HepG2 (cell line): ENCODE data around the gene TVP23A. TPM values are rescaled to one million over a fixed set of nuclear protein-coding genes. Genes with fewer than 3 reads are reported as not detected.

Experiments
- ATAC-seq: fragments of 200-7000 bp; cut with Tn5 transposase; 3 replicates; pipeline ENCODE4 v1.9.1; 2020; ENCODE audit warnings: mild to moderate bottlenecking, moderate library complexity
- BruUV-seq: library from RNA; stranded (reverse); fragments of 400-500 nt; replicated peaks from 2 replicates; lab custom pipeline; 2021; lab: Mats Ljungman, UMichigan
- CTCF ChIA-PET: fragments of 300-600 bp; formaldehyde crosslinking; extraction: SDS; loops from one replicate; lab custom pipeline; 2021; ENCODE audit warnings: low total read pairs, inconsistent platforms, low intra/inter-chr PET ratio; lab: Yijun Ruan, JAX
- POLR2A ChIA-PET: fragments of 350-600 bp; sonication (Branson Sonifier 250); formaldehyde crosslinking; loops from one replicate; lab custom pipeline; 2020; ENCODE audit warnings: antibody characterized with exemption, inconsistent platforms; lab: Yijun Ruan, JAX
- DNase-seq: peaks from one replicate; pipeline ENCODE4 v3.0.0-alpha.2; 2015; ENCODE audit warnings: low spot score
- FAIRE-seq: peaks from 3 replicates; lab custom pipeline; 2011; peaks lifted over from hg19 to GRCh38; lab: Jason Lieb, UNC
- H2AFZ ChIP-seq: one replicate; pipeline ENCODE4 v1.6.1; 2011; ENCODE audit warnings: low read length, inconsistent platforms
- H3K27ac ChIP-seq: fragments of 300-600 bp; 3 replicates; pipeline ENCODE4 v1.8.0; 2011; ENCODE audit warnings: mixed run types, mild to moderate bottlenecking, mixed read lengths, low read length, inconsistent platforms; ENCODE audit not compliant: insufficient read depth; ENCODE audit errors: extremely low read length
- H3K27me3 ChIP-seq, 2 experiments: fragments of 200-600 bp in 1 of 2; 2 replicates in 1 of 2; 3 replicates in 1 of 2; pipeline versions ENCODE4 v1.6.0 to v1.8.0; 2011; ENCODE audit warnings: low read length in 2 of 2, mild to moderate bottlenecking in 2 of 2, moderate library complexity in 2 of 2, inconsistent platforms in 1 of 2; ENCODE audit not compliant: insufficient read depth in 2 of 2, control insufficient read depth in 1 of 2
- H3K36me3 ChIP-seq, 2 experiments: fragments of 200-600 bp in 1 of 2; replicated peaks in 1 of 2; 2 replicates in 1 of 2; 3 replicates in 1 of 2; pipeline versions ENCODE4 v1.5.1 to v1.8.0; 2011; ENCODE audit warnings: low read length in 2 of 2, inconsistent platforms in 1 of 2; ENCODE audit not compliant: insufficient read depth in 2 of 2, control insufficient read depth in 1 of 2
- H3K4me1 ChIP-seq: 2 replicates; pipeline ENCODE4 v1.5.1; 2012; ENCODE audit warnings: low read length, inconsistent platforms; ENCODE audit not compliant: insufficient read depth
- H3K4me2 ChIP-seq: 2 replicates; pipeline ENCODE4 v1.6.0; 2011; ENCODE audit warnings: low read depth, low read length, inconsistent platforms
- H3K4me3 ChIP-seq, 3 experiments: fragments of 200-600 bp in 1 of 3; sonication (generic), shearing (Covaris generic) in 1 of 3; replicated peaks in 1 of 3; 2 replicates each; pipeline ENCODE4 v1.5.1; 2011 to 2016; ENCODE audit warnings: low read length in 3 of 3, inconsistent platforms in 2 of 3, low read depth in 2 of 3, mild to moderate bottlenecking in 2 of 3, control low read depth in 1 of 3, mixed read lengths in 1 of 3; ENCODE audit not compliant: insufficient read depth in 1 of 3
- H3K79me2 ChIP-seq: one replicate; pipeline ENCODE4 v1.6.1; 2011; ENCODE audit warnings: low read length, inconsistent platforms; ENCODE audit not compliant: insufficient read depth
- H3K9ac ChIP-seq: 2 replicates; pipeline ENCODE4 v1.6.0; 2011; ENCODE audit warnings: mild to moderate bottlenecking, low read depth, low read length, inconsistent platforms; ENCODE audit not compliant: insufficient read depth
- H3K9me3 ChIP-seq: 2 replicates; pipeline ENCODE4 v1.5.1; 2012; ENCODE audit warnings: mild to moderate bottlenecking, low read length
- H4K20me1 ChIP-seq: 2 replicates; pipeline ENCODE4 v1.6.0; 2011; ENCODE audit warnings: inconsistent platforms, mild to moderate bottlenecking, low read length, moderate library complexity; ENCODE audit not compliant: insufficient read depth
- CREB3 ChIP-seq: sonication (generic); formaldehyde crosslinking; IDR thresholded peaks from 2 replicates; pipeline ENCODE4 v1.5.0; 2020; ENCODE audit warnings: missing genetic modification reagents
- ERF ChIP-seq: IDR thresholded peaks from 2 replicates; pipeline ENCODE4 v1.6.1; 2018; ENCODE audit warnings: missing biosample characterization, missing genetic modification reagents
- NFE2L2 ChIP-seq: fragments of 150-350 bp; IDR thresholded peaks from 2 replicates; pipeline ENCODE4 v1.6.1; 2014; ENCODE audit warnings: low read length
- NFKB2 ChIP-seq: sonication (generic); formaldehyde crosslinking; IDR thresholded peaks from 2 replicates; pipeline ENCODE4 v1.4.0; 2020; ENCODE audit warnings: missing genetic modification reagents, borderline replicate concordance
- POLR2AphosphoS2 ChIP-seq: IDR thresholded peaks from 2 replicates; pipeline ENCODE4 v1.6.1; 2011; ENCODE audit warnings: low read depth, low read length, improper control_type of control experiment
- RARA ChIP-seq: IDR thresholded peaks from 2 replicates; pipeline ENCODE4 v1.6.1; 2016; ENCODE audit warnings: missing genetic modification reagents, missing compliant biosample characterization
- RBM22 ChIP-seq: fragments of 200-400 bp; formaldehyde crosslinking; optimal IDR thresholded peaks from 2 replicates; pipeline ENCODE3; 2017; ENCODE audit warnings: mild to moderate bottlenecking, low read length, moderate library complexity
- ZBTB2 ChIP-seq: sonication (generic); formaldehyde crosslinking; IDR thresholded peaks from 2 replicates; pipeline ENCODE4 v1.8.0; 2022; ENCODE audit warnings: low read depth, missing genetic modification reagents
- ZNF432 ChIP-seq: sonication (generic); formaldehyde crosslinking; IDR thresholded peaks from 2 replicates; pipeline ENCODE4 v1.5.0; 2020; ENCODE audit warnings: missing genetic modification reagents, mild to moderate bottlenecking, borderline replicate concordance
- ZNF672 ChIP-seq: sonication (generic); formaldehyde crosslinking; IDR thresholded peaks from 2 replicates; pipeline ENCODE4 v1.8.1; 2022; ENCODE audit warnings: missing genetic modification reagents
- WGBS: methylation state at CpG from one replicate; pipeline ENCODE4 v1.1.6; 2017; ENCODE audit warnings: low lambda C conversion rate; 5-methylcytosine and 5-hydroxymethylcytosine counted together
- in situ Hi-C: cut with HindIII; loops from 2 replicates; pipeline ENCODE4 v1.10.0; 2017; ENCODE audit warnings: low pct_unique_long_range_greater_than_20kb; ENCODE audit not compliant: extremely low pct_ligation_motif_present
- intact Hi-C: fragments of 100-400 bp; cut with micrococcal nuclease; formaldehyde crosslinking; loops from one replicate; pipeline ENCODE4 v1.10.0; 2022; ENCODE audit not compliant: unreplicated experiment
- polyA plus RNA-seq, 8 experiments: library from polyadenylated mRNA; depleted of rRNA in 3 of 8; stranded (reverse) in 7 of 8; unstranded in 1 of 8; fragments of >200 nt; fragmentation: Illumina TruSeq in 4 of 8; extraction: Trizol in 4 of 8; gene quantifications; 2 replicates each; pipeline versions ENCODE4 v1.2.1 to v1.2.3, GENCODE V29; 2011 to 2016; ENCODE audit warnings: low read depth in 4 of 8, missing spikeins in 1 of 8, mixed read lengths in 1 of 8; ENCODE audit not compliant: insufficient read depth in 1 of 8
- total RNA-seq, 5 experiments: library from RNA; depleted of rRNA; stranded (reverse); fragments of >200 nt; fragmentation: Illumina TruSeq; extraction: Trizol; gene quantifications; 2 replicates each; pipeline ENCODE4 v1.2.3, GENCODE V29; 2016; ENCODE audit warnings: low read depth in 1 of 5

TVP23A gene
- total and polyA plus RNA-seq, 2 of the 13 experiments (the other 11 are each of a cell fraction or from before 2014, with no cell fraction given): not detected

- no peak for FAIRE-seq
- Histone ChIP-seq H3K9ac (no peak overlapping the region), H4K20me1 (no peaks in the 10 kb centered on the region), H3K27ac (no peak overlapping the region)
- WGBS: 98% methylated on average over 4 of the region's 4 CpGs
- DNase-seq: no peak
- peak; percentile 83 for TF ChIP-seq RBM22
- TF ChIP-seq NFKB2 (CRISPR knock-in tag): no peak
- TF ChIP-seq, all 625 proteins: peak for 1
- CTCF ChIA-PET: no interaction called here
- intact Hi-C loops (no loop called here), in situ Hi-C loops (no loop called here)
- no peaks in the 10 kb centered on the region for H3K27me3 ChIP-seq
- peaks cover 1% of the 10 kb centered on the region; the same call in 1 of the 2 replicates for H3K4me1 ChIP-seq
- no peak overlapping the region for H3K4me2 ChIP-seq
- no peaks in the 10 kb centered on the region for H3K9me3 ChIP-seq
- no peaks in the 10 kb centered on the region for H3K79me2 ChIP-seq
- no peak for ATAC-seq
- H2AFZ ChIP-seq: no peak overlapping the region
- BruUV-seq: no TSS peak
- H3K36me3 ChIP-seq: peaks cover 29 to 36% of the 10 kb centered on the region in 2 experiments
- no peak overlapping the region for H3K4me3 ChIP-seq
- POLR2A ChIA-PET: interaction anchor here (1.7 kb wide), 1 partner anchor 22 kb away, joined by 6 read pairs; the partner anchor contains the start of gene NUBP1
These were observed 52.8 kb downstream of the TVP23A start for GRCh38 chr16:10765772-10766171.

GRCh38 chr16:10763456-10763855, 55.1 kb downstream of the TVP23A start:
- no peaks in the 10 kb centered on the region for H3K9me3 ChIP-seq
- DNase-seq (no peak), ATAC-seq (no peak), FAIRE-seq (no peak)
- no TSS peak for BruUV-seq
- H3K4me3 ChIP-seq: no peak overlapping the region
- H3K9ac ChIP-seq: no peak overlapping the region
- H4K20me1 ChIP-seq: no peaks in the 10 kb centered on the region
- POLR2A ChIA-PET: no interaction called here
- CTCF ChIA-PET: no interaction called here
- intact Hi-C loops (no loop called here), in situ Hi-C loops (no loop called here)
- H3K79me2 ChIP-seq: no peaks in the 10 kb centered on the region
- no peak overlapping the region for H3K4me2 ChIP-seq
- H3K27me3 ChIP-seq: no peaks in the 10 kb centered on the region
- no peaks in the 10 kb centered on the region for H3K4me1 ChIP-seq
- no peak for TF ChIP-seq ZBTB2 (CRISPR knock-in tag)
- no peak for TF ChIP-seq ZNF432 (CRISPR knock-in tag)
- no peak for TF ChIP-seq ERF
- TF ChIP-seq CREB3: no peak
- TF ChIP-seq RARA (CRISPR knock-in tag): no peak
- no peak for TF ChIP-seq POLR2AphosphoS2
- TF ChIP-seq NFE2L2: no peak
- TF ChIP-seq ZNF672 (CRISPR knock-in tag): no peak
- TF ChIP-seq, all 625 proteins: peak for 0
- Histone ChIP-seq H3K36me3 (peaks cover 45 to 53% of the 10 kb centered on the region in 2 experiments), H3K27ac (no peak overlapping the region), H2AFZ (no peak overlapping the region)
- WGBS: 99% methylated on average over 7 of the region's 7 CpGs
